ENCODE measurements around the gene SRY. TPM values are rescaled to one million over a fixed set of nuclear protein-coding genes. Genes with fewer than 3 reads are reported as not detected.

SRY gene
- not detected in 2 replicates for total RNA-seq

GRCh38 chrY:2787600-2787999 is at the start of gene SRY:
Gene SRY (minus strand): TSS chrY:2787682. CDS start chrY:2787603, 79 bp downstream.

Other genes with a start within 250 kb of the SRY start
- gene RPS4Y1, start 53.9 kb upstream of the SRY start, total RNA-seq: 0.80 and 395 TPM in 2 replicates
- 8.3 TPM in 1 of 2 replicates, not detected in the other for gene ZFY, start 147.7 kb upstream of the SRY start, total RNA-seq

Measured in epithelial cell of alveolus of lung (primary cell).